Urothelium cell line (cell line): ENCODE results near the gene CDKL5.
"Not testable (repeated sequence)": the region's sequence is repeated elsewhere in the genome, so short reads cannot be mapped to it uniquely, and the experiment has no call there.

Experiments
- DNase-seq: peaks from one replicate; pipeline ENCODE4 v3.0.0; 2011; ENCODE audit warnings: low spot score, mixed read lengths
- FAIRE-seq: peaks from 2 replicates; lab custom pipeline; 2011; peaks lifted over from hg19 to GRCh38; lab: Jason Lieb, UNC

The CDKL5 gene

GRCh38 chrX:18566748-18567147 is 141.3 kb downstream of the CDKL5 start:
- FAIRE-seq, result no peak
- DNase-seq, result no peak

- FAIRE-seq (no peak), DNase-seq (no peak)
Observed at GRCh38 chrX:18573556-18573955, 148.1 kb downstream of the CDKL5 start.

GRCh38 chrX:18574591-18574990 is 149.2 kb downstream of the CDKL5 start:
- peak; percentile 3 for DNase-seq
- FAIRE-seq, result no peak

GRCh38 chrX:18575744-18576143 is 150.3 kb downstream of the CDKL5 start:
- FAIRE-seq (no peak), DNase-seq (no peak)

- DNase-seq (no peak), FAIRE-seq (no peak)
Observed at GRCh38 chrX:18577400-18577799, 152.0 kb downstream of the CDKL5 start.

GRCh38 chrX:18578546-18578945 is 153.1 kb downstream of the CDKL5 start:
- FAIRE-seq (no peak), DNase-seq (no peak)

- FAIRE-seq, result no peak
- DNase-seq, result no peak
Observed at GRCh38 chrX:18579495-18579894, 154.1 kb downstream of the CDKL5 start.

- no peak for FAIRE-seq
- no peak for DNase-seq
Observed at GRCh38 chrX:18582910-18583493, 157.6 kb downstream of the CDKL5 start.

- not testable (repeated sequence) for DNase-seq, FAIRE-seq
Observed at GRCh38 chrX:18589292-18589691, 163.9 kb downstream of the CDKL5 start.

- FAIRE-seq, result no peak
Observed at GRCh38 chrX:18591834-18592233, 166.4 kb downstream of the CDKL5 start.

GRCh38 chrX:18594079-18594478 is 168.7 kb downstream of the CDKL5 start:
- FAIRE-seq (no peak), DNase-seq (no peak)

More at GRCh38 chrX:18591834-18592233, 166.4 kb downstream of the CDKL5 start:
- DNase-seq, result no peak

- FAIRE-seq (no peak), DNase-seq (no peak)
Observed at GRCh38 chrX:18596096-18596495, 170.7 kb downstream of the CDKL5 start.

- FAIRE-seq (no peak), DNase-seq (no peak)
Observed at GRCh38 chrX:18598413-18598812, 173.0 kb downstream of the CDKL5 start.

GRCh38 chrX:18607966-18608365 is 182.6 kb downstream of the CDKL5 start:
- DNase-seq, result no peak
- FAIRE-seq, result no peak

GRCh38 chrX:18613930-18614639 is 188.7 kb downstream of the CDKL5 start:
- FAIRE-seq (no peak), DNase-seq (no peak)

GRCh38 chrX:18616688-18617406 is 191.4 kb downstream of the CDKL5 start:
- DNase-seq (no peak), FAIRE-seq (no peak)

- peak; percentile 26 for DNase-seq
- FAIRE-seq, result no peak
Observed at GRCh38 chrX:18617407-18617750, 192.0 kb downstream of the CDKL5 start.

GRCh38 chrX:18619288-18619687 is 193.9 kb downstream of the CDKL5 start:
- no peak for FAIRE-seq
- no peak for DNase-seq

GRCh38 chrX:18620349-18620748 is 194.9 kb downstream of the CDKL5 start:
- no peak for FAIRE-seq

GRCh38 chrX:18624599-18624998 is 199.2 kb downstream of the CDKL5 start:
- DNase-seq (no peak), FAIRE-seq (no peak)

More at GRCh38 chrX:18620349-18620748, 194.9 kb downstream of the CDKL5 start:
- DNase-seq, result no peak

- no peak for FAIRE-seq
Observed at GRCh38 chrX:18630934-18631333, 205.5 kb downstream of the CDKL5 start.

GRCh38 chrX:18638398-18638797 is 213.0 kb downstream of the CDKL5 start:
- no peak for DNase-seq
- FAIRE-seq, result no peak

More at GRCh38 chrX:18630934-18631333, 205.5 kb downstream of the CDKL5 start:
- no peak for DNase-seq
